ENCODE measurements around the gene GMPPA.

DNA sequence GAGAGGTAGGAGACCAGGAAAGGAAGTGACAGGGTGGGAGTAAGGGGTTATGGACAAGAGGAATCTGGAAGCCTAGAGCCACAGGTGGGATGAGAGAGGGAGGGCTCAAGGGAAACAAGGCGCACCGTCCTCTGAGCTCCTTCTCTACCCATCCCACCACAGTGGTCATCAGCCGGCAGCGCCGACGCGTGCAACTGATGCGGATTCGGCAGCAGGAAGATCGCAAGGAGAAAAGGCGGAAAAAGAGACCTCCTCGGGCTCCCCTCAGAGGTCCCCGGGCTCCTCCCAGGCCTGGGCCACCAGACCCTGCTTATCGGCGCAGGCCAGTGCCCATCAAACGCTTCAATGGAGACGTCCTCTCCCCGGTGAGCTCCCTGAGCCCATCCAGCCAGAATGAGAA, 50.3 kb downstream of the GMPPA start:
- TF ChIP-seq, protein P1, sequence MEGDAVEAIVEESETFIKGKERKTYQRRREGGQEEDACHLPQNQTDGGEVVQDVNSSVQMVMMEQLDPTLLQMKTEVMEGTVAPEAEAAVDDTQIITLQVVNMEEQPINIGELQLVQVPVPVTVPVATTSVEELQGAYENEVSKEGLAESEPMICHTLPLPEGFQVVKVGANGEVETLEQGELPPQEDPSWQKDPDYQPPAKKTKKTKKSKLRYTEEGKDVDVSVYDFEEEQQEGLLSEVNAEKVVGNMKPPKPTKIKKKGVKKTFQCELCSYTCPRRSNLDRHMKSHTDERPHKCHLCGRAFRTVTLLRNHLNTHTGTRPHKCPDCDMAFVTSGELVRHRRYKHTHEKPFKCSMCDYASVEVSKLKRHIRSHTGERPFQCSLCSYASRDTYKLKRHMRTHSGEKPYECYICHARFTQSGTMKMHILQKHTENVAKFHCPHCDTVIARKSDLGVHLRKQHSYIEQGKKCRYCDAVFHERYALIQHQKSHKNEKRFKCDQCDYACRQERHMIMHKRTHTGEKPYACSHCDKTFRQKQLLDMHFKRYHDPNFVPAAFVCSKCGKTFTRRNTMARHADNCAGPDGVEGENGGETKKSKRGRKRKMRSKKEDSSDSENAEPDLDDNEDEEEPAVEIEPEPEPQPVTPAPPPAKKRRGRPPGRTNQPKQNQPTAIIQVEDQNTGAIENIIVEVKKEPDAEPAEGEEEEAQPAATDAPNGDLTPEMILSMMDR (conservative IDR thresholded peaks at IDR 0.05; ENCODE audit: low read depth, low read length): no peak
- no peak for TF ChIP-seq EZH2phosphoT487 (IDR thresholded peaks at IDR 0.05; ENCODE audit: borderline replicate concordance, low read length)

Measured in PC-3 (cell line).